ENCODE measurements around the gene HECTD4. TPM values are rescaled to one million over a fixed set of nuclear protein-coding genes. Genes with fewer than 3 reads are reported as not detected.
A peak's percentile ranks its signal among the peaks of the same experiment; 100 is the strongest.

The HECTD4 gene
- total RNA-seq, 2 donors from 2014 or later = 54.2 to 75.4 TPM

GRCh38 chr12:112121780-112122565 is 260.3 kb downstream of the HECTD4 start:
- TF ChIP-seq CTCF (IDR thresholded peaks at IDR 0.05) = no peak
- peak overlapping the region; percentile 40 for H3K4me3 ChIP-seq
- ATAC-seq (ENCODE audit: insufficient number of reproducible peaks, low FRiP score, low read depth) (no peak), DNase-seq (ENCODE audit: low spot score) (peak; percentile 36)
- no peaks in the 10 kb centered on the region for H3K27me3 ChIP-seq (replicated peaks; ENCODE audit: insufficient read depth)
- peak overlapping the region; percentile 48 to 62 for H3K27ac ChIP-seq
- no peaks in the 10 kb centered on the region for H3K9me3 ChIP-seq
- H3K4me1 ChIP-seq (ENCODE audit: control insufficient read depth in 1 of 2, low read depth in 2 of 2) = peaks cover 26 to 30% of the 10 kb centered on the region in 2 donors
- no peaks in the 10 kb centered on the region for H3K36me3 ChIP-seq

GRCh38 chr12:112117685-112118084 is 264.5 kb downstream of the HECTD4 start:
- Histone ChIP-seq H3K4me1 (ENCODE audit: control insufficient read depth in 1 of 2, low read depth in 2 of 2) (peaks cover 26 to 27% of the 10 kb centered on the region in 2 donors), H3K4me3 (no peak overlapping the region), H3K27me3 (replicated peaks; ENCODE audit: insufficient read depth) (no peaks in the 10 kb centered on the region), H3K9me3 (no peaks in the 10 kb centered on the region), H3K27ac (peak overlapping the region in 1 of 2 donors; percentile 75), H3K36me3 (no peaks in the 10 kb centered on the region)
- DNase-seq (ENCODE audit: low spot score) = no peak
- no peak for TF ChIP-seq CTCF (IDR thresholded peaks at IDR 0.05)
- ATAC-seq (ENCODE audit: insufficient number of reproducible peaks, low FRiP score, low read depth) = no peak

GRCh38 chr12:112116232-112117060 is 265.8 kb downstream of the HECTD4 start:
- Histone ChIP-seq H3K36me3 (no peaks in the 10 kb centered on the region), H3K9me3 (no peaks in the 10 kb centered on the region), H3K4me1 (ENCODE audit: control insufficient read depth in 1 of 2, low read depth in 2 of 2) (peaks cover 14 to 21% of the 10 kb centered on the region in 2 donors), H3K4me3 (peak overlapping the region; percentile 46), H3K27ac (peak overlapping the region; percentile 75), H3K27me3 (replicated peaks; ENCODE audit: insufficient read depth) (no peaks in the 10 kb centered on the region)
- DNase-seq (ENCODE audit: low spot score) (no peak), ATAC-seq (ENCODE audit: insufficient number of reproducible peaks, low FRiP score, low read depth) (peak; percentile 34)
- TF ChIP-seq CTCF (IDR thresholded peaks at IDR 0.05) = no peak

- no peaks in the 10 kb centered on the region for H3K9me3 ChIP-seq
- H3K36me3 ChIP-seq = no peaks in the 10 kb centered on the region
- H3K4me1 ChIP-seq (ENCODE audit: control insufficient read depth in 1 of 2, low read depth in 2 of 2) = peaks cover 13 to 21% of the 10 kb centered on the region in 2 donors
- DNase-seq (ENCODE audit: low spot score) = no peak
- H3K4me3 ChIP-seq = no peak overlapping the region
- no peak for TF ChIP-seq CTCF (IDR thresholded peaks at IDR 0.05)
- H3K27ac ChIP-seq = no peak overlapping the region
- H3K27me3 ChIP-seq (replicated peaks; ENCODE audit: insufficient read depth) = no peaks in the 10 kb centered on the region
- ATAC-seq (ENCODE audit: insufficient number of reproducible peaks, low FRiP score, low read depth) = no peak
Observed at GRCh38 chr12:112115259-112116045, 266.8 kb downstream of the HECTD4 start.
